Neuronal stem cell (in vitro differentiated cells): ENCODE data around the gene IST1.
"Not testable (repeated sequence)": the region's sequence is repeated elsewhere in the genome, so short reads cannot be mapped to it uniquely, and the experiment has no call there.

ENCODE experiments used
- DNase-seq: peaks from one replicate; pipeline ENCODE4 v3.0.0-alpha.2; 2013; ENCODE audit warnings: low spot score
- H2AFZ ChIP-seq: one replicate; pipeline ENCODE4 v1.6.1; 2013; ENCODE audit warnings: mild to moderate bottlenecking, low read length, inconsistent platforms
- H2AK5ac ChIP-seq: 2 replicates; pipeline ENCODE4 v1.6.1; 2013; ENCODE audit warnings: low read depth, mild to moderate bottlenecking, inconsistent platforms, low read length, moderate library complexity, mixed read lengths
- H2BK120ac ChIP-seq: 2 replicates; pipeline ENCODE4 v1.6.1; 2013; ENCODE audit warnings: low read depth, mild to moderate bottlenecking, inconsistent platforms, low read length, moderate library complexity, mixed read lengths
- H2BK12ac ChIP-seq: one replicate; pipeline ENCODE4 v1.6.1; 2013; ENCODE audit warnings: low read length, inconsistent platforms
- H2BK15ac ChIP-seq: 2 replicates; pipeline ENCODE4 v1.6.1; 2013; ENCODE audit warnings: mild to moderate bottlenecking, low read length, inconsistent platforms, mixed read lengths
- H2BK5ac ChIP-seq: one replicate; pipeline ENCODE4 v1.6.1; 2013; ENCODE audit warnings: inconsistent platforms, mild to moderate bottlenecking, low read length, moderate library complexity
- H3K14ac ChIP-seq: one replicate; pipeline ENCODE4 v1.6.1; 2013; ENCODE audit warnings: low read length, inconsistent platforms
- H3K18ac ChIP-seq: 2 replicates; pipeline ENCODE4 v1.6.1; 2013; ENCODE audit warnings: low read length, inconsistent platforms
- H3K23ac ChIP-seq: 2 replicates; pipeline ENCODE4 v1.6.1; 2013; ENCODE audit warnings: low read depth, mild to moderate bottlenecking, mixed read lengths, low read length, inconsistent platforms; ENCODE audit not compliant: poor library complexity
- H3K27ac ChIP-seq: replicated peaks from 3 replicates; pipeline ENCODE4 v1.5.1; 2013; ENCODE audit warnings: low read length, inconsistent platforms
- H3K27me3 ChIP-seq, 3 experiments: 2 replicates each; pipeline ENCODE4 v1.6.1; 2013; ENCODE audit warnings: low read length in 3 of 3, mild to moderate bottlenecking in 2 of 3, inconsistent platforms in 1 of 3, low read depth in 1 of 3, mixed read lengths in 1 of 3, moderate library complexity in 1 of 3; ENCODE audit not compliant: control insufficient read depth in 3 of 3, insufficient read depth in 3 of 3
- H3K36me3 ChIP-seq, 2 donors: replicated peaks in 1 of 2; 2 replicates each; pipeline ENCODE4 v1.6.1; 2013; ENCODE audit warnings: low read length in 2 of 2; ENCODE audit not compliant: control insufficient read depth in 2 of 2, insufficient read depth in 2 of 2
- H3K4ac ChIP-seq: 2 replicates; pipeline ENCODE4 v1.6.1; 2013; ENCODE audit warnings: inconsistent platforms, mild to moderate bottlenecking, low read length, moderate library complexity
- H3K4me1 ChIP-seq, 2 donors: 1 replicate in 1 of 2; 2 replicates in 1 of 2; pipeline ENCODE4 v1.6.1; 2013; ENCODE audit warnings: low read length in 2 of 2, low read depth in 1 of 2; ENCODE audit not compliant: control insufficient read depth in 2 of 2, insufficient read depth in 1 of 2
- H3K4me2 ChIP-seq: one replicate; pipeline ENCODE4 v1.6.1; 2013; ENCODE audit warnings: mild to moderate bottlenecking, low read length, inconsistent platforms; ENCODE audit not compliant: insufficient read depth, poor library complexity, severe bottlenecking
- H3K4me3 ChIP-seq, 2 donors: 2 replicates each; pipeline ENCODE4 v1.5.1; 2013; ENCODE audit warnings: low read length in 2 of 2, mild to moderate bottlenecking in 2 of 2, inconsistent platforms in 1 of 2, moderate library complexity in 1 of 2
- H3K79me1 ChIP-seq: one replicate; pipeline ENCODE4 v1.6.1; 2013; ENCODE audit warnings: low read depth, mild to moderate bottlenecking, inconsistent platforms, low read length, moderate library complexity
- H3K9ac ChIP-seq: one replicate; pipeline ENCODE4 v1.6.1; 2013; ENCODE audit warnings: mild to moderate bottlenecking, low read depth, low read length, inconsistent platforms; ENCODE audit not compliant: poor library complexity
- H3K9me3 ChIP-seq, 2 donors: replicated peaks in 1 of 2; 2 replicates each; pipeline versions ENCODE3 to v1.6.1; 2013; ENCODE audit warnings: low read length in 2 of 2, mild to moderate bottlenecking in 2 of 2, inconsistent platforms in 1 of 2, low read depth in 1 of 2, mixed read lengths in 1 of 2, moderate library complexity in 1 of 2; ENCODE audit not compliant: control insufficient read depth in 2 of 2, insufficient read depth in 1 of 2
- H4K8ac ChIP-seq: one replicate; pipeline ENCODE4 v1.6.1; 2013; ENCODE audit warnings: low read depth, mild to moderate bottlenecking, inconsistent platforms, low read length, moderate library complexity
- H4K91ac ChIP-seq: one replicate; pipeline ENCODE4 v1.6.1; 2013; ENCODE audit warnings: low read length, low read depth, mild to moderate bottlenecking, inconsistent platforms; ENCODE audit not compliant: poor library complexity
- WGBS, 2 donors: extraction: QIAGEN DNeasy Blood & Tissue Kit; methylation state at CpG; one replicate each; pipeline ENCODE4 v1.1.7; 2013; ENCODE audit warnings: missing lambda C conversion rate in 2 of 2, mixed read lengths in 1 of 2; ENCODE audit not compliant: insufficient read length in 2 of 2, insufficient replicate concordance in 1 of 2; ENCODE audit errors: extremely low coverage in 2 of 2; 5-methylcytosine and 5-hydroxymethylcytosine counted together

The IST1 gene

GRCh38 chr16:71859762-71860521 is 35.4 kb upstream of the IST1 start:
- no peak overlapping the region for H3K27ac ChIP-seq
- H3K9ac ChIP-seq, result no peak overlapping the region
- WGBS, 2 donors, result no CpG with 5 or more reads among the region's 32 CpGs

GRCh38 chr16:71863995-71864394 is 31.3 kb upstream of the IST1 start:
- no peaks in the 10 kb centered on the region for H3K79me1 ChIP-seq
- no peak for DNase-seq
- H3K14ac ChIP-seq, result no peak overlapping the region
- no peak overlapping the region for H2BK120ac ChIP-seq
- H3K9ac ChIP-seq, result no peak overlapping the region
- H3K27me3 ChIP-seq, result no peaks in the 10 kb centered on the region
- H3K18ac ChIP-seq, result no peak overlapping the region
- H3K36me3 ChIP-seq, result peaks cover 41 to 93% of the 10 kb centered on the region in 2 donors
- H3K9me3 ChIP-seq, result no peaks in the 10 kb centered on the region
- no peak overlapping the region for H3K4me2 ChIP-seq
- H2BK12ac ChIP-seq, result no peak overlapping the region
- no peak overlapping the region for H2AFZ ChIP-seq
- no peak overlapping the region for H3K4ac ChIP-seq
- no CpG with 5 or more reads among the region's 5 CpGs for WGBS, 2 donors
- no peak overlapping the region for H3K23ac ChIP-seq
- no peak overlapping the region for H2BK5ac ChIP-seq
- no peak overlapping the region for H4K8ac ChIP-seq
- H4K91ac ChIP-seq, result no peak overlapping the region
- H3K27ac ChIP-seq, result no peak overlapping the region
- no peak overlapping the region for H2AK5ac ChIP-seq
- no peak overlapping the region for H2BK15ac ChIP-seq
- no peaks in the 10 kb centered on the region for H3K4me1 ChIP-seq
- H3K4me3 ChIP-seq, result no peak overlapping the region

More at GRCh38 chr16:71859762-71860521, 35.4 kb upstream of the IST1 start:
- Histone ChIP-seq H2BK120ac (no peak overlapping the region), H2AFZ (no peak overlapping the region), H3K14ac (no peak overlapping the region), H3K23ac (no peak overlapping the region), H2BK5ac (peak overlapping the region; percentile 57), H3K27me3 (no peaks in the 10 kb centered on the region), H2BK12ac (no peak overlapping the region), H3K18ac (no peak overlapping the region), H3K4me3 (no peak overlapping the region), H2BK15ac (no peak overlapping the region), H3K79me1 (no peaks in the 10 kb centered on the region), H3K4ac (no peak overlapping the region), H2AK5ac (no peak overlapping the region), H3K36me3 (peaks cover 33 to 94% of the 10 kb centered on the region in 2 donors), H3K4me2 (no peak overlapping the region), H3K9me3 (no peaks in the 10 kb centered on the region), H4K91ac (no peak overlapping the region), H3K4me1 (no peaks in the 10 kb centered on the region), H4K8ac (no peak overlapping the region)
- no peak for DNase-seq

GRCh38 chr16:71865173-71865863 is 30.0 kb upstream of the IST1 start:
- H4K8ac ChIP-seq, result no peak overlapping the region
- H3K4ac ChIP-seq, result no peak overlapping the region
- no peak overlapping the region for H3K14ac ChIP-seq
- H3K4me2 ChIP-seq, result no peak overlapping the region
- peaks cover 2% of the 10 kb centered on the region for H3K79me1 ChIP-seq
- H3K27ac ChIP-seq, result no peak overlapping the region
- H3K9me3 ChIP-seq, result no peaks in the 10 kb centered on the region
- DNase-seq, result no peak
- no peak overlapping the region for H3K9ac ChIP-seq
- peaks cover 31 to 93% of the 10 kb centered on the region in 2 donors for H3K36me3 ChIP-seq
- H2BK15ac ChIP-seq, result no peak overlapping the region
- no peak overlapping the region for H2BK5ac ChIP-seq
- no peak overlapping the region for H3K4me3 ChIP-seq
- no CpG with 5 or more reads among the region's 7 CpGs for WGBS, 2 donors
- no peak overlapping the region for H2BK120ac ChIP-seq
- H3K27me3 ChIP-seq, result no peaks in the 10 kb centered on the region
- no peak overlapping the region for H4K91ac ChIP-seq
- H3K23ac ChIP-seq, result no peak overlapping the region
- no peak overlapping the region for H2AFZ ChIP-seq
- no peak overlapping the region for H2AK5ac ChIP-seq
- no peak overlapping the region for H3K18ac ChIP-seq
- no peak overlapping the region for H2BK12ac ChIP-seq
- no peaks in the 10 kb centered on the region for H3K4me1 ChIP-seq

GRCh38 chr16:71867175-71867574 is 28.2 kb upstream of the IST1 start:
- H3K9me3 ChIP-seq, H4K8ac ChIP-seq, H3K27me3 ChIP-seq, H3K4me1 ChIP-seq, H3K18ac ChIP-seq, H2BK12ac ChIP-seq, H3K4me3 ChIP-seq, H3K4ac ChIP-seq, H2AFZ ChIP-seq, H3K79me1 ChIP-seq, DNase-seq, H3K9ac ChIP-seq, H3K23ac ChIP-seq, H4K91ac ChIP-seq, H3K27ac ChIP-seq, H2BK5ac ChIP-seq, H3K14ac ChIP-seq, H2BK15ac ChIP-seq, H2BK120ac ChIP-seq, H3K4me2 ChIP-seq, H2AK5ac ChIP-seq: not testable (repeated sequence)
- no CpG with 5 or more reads among the region's 6 CpGs for WGBS, 2 donors
- peaks cover 22 to 96% of the 10 kb centered on the region in 2 donors for H3K36me3 ChIP-seq
